ENCODE measurements around the gene WFIKKN1.
"Not testable (repeated sequence)": the region's sequence is repeated elsewhere in the genome, so short reads cannot be mapped to it uniquely, and the experiment has no call there.

WFIKKN1 gene

DNA sequence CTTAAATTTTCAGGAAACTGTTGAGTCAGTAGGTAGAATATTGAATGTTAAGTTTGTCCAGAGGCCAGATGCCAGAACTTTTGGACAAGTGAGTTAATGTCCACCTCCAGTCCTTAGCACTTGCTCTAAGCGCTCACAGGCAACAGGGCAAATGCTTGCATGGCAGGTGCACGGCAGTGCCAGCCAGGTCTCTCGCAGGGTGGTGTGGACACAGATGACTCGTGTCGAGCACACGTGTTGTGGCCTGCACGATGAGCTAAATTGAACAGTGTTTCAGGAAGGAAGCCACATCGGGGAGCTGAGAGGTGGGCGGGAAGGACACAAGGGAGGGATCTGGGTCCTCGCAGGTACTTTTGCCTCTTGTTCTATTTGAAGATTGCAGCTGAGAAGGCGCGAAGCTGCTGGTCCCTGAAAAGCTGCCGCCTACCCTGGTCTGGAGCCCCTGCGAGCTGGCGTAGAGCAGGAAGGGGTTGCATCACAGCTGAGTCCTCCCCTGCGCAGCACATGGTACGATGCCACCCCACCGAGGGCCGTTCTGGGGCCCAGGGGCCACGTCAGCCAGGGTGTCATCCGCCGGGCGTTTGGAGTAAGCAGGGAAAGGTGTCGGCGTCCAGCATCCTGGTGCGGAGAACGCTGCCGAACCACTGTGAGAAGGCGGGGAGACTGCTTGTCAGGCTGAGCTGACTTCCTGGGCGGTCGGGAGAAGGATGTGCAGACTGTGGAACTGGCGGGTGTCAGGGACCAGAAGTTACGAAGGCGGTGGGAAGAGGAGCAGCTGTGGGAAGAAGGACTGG lies 34.6 kb upstream of the WFIKKN1 start:
- no peak for DNase-seq

DNA sequence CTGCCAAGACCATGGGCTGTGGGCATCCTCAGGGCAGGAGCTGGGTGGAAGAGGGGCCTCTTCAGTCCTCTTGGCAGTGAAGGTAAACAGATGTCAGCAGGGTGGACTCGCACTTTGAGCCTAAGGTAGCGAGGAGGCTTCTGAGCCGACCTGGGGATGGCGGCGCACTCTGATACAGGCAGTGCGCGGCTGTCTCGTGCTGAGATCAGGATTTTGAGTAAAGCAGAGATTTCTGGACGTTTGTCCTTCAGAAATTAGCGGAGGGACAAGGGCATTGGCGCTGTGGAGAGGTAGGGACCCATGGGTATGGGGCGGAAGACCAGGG lies 34.1 kb upstream of the WFIKKN1 start:
- DNase-seq: no peak

DNA sequence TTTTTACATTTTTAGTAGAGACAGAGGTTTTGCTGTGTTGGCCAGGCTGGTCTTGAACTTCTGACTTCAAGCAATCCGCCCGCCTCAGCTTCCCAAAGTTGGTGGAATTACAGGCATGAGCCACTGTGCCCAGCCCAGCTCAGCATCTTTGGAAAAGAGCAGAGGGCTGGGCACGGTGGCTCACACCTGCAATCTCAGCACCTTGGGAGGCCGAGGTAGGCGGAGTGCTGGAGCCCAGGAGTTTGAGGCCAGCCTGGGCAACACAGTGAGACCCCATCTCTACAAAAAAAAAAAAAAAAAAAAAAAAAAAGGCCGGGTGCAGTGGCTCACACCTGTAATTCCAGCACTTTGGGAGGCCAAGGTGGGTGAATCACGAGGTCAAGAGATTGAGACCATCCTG lies 33.1 kb upstream of the WFIKKN1 start:
- not testable (repeated sequence) for DNase-seq

- no peak for DNase-seq
Measured at GRCh38 chr16:598823-599739, 31.7 kb upstream of the WFIKKN1 start.

- no peak for DNase-seq
Measured at GRCh38 chr16:600781-601180, 30.0 kb upstream of the WFIKKN1 start.

- DNase-seq: no peak
Measured at GRCh38 chr16:603933-604332, 26.9 kb upstream of the WFIKKN1 start.

DNA sequence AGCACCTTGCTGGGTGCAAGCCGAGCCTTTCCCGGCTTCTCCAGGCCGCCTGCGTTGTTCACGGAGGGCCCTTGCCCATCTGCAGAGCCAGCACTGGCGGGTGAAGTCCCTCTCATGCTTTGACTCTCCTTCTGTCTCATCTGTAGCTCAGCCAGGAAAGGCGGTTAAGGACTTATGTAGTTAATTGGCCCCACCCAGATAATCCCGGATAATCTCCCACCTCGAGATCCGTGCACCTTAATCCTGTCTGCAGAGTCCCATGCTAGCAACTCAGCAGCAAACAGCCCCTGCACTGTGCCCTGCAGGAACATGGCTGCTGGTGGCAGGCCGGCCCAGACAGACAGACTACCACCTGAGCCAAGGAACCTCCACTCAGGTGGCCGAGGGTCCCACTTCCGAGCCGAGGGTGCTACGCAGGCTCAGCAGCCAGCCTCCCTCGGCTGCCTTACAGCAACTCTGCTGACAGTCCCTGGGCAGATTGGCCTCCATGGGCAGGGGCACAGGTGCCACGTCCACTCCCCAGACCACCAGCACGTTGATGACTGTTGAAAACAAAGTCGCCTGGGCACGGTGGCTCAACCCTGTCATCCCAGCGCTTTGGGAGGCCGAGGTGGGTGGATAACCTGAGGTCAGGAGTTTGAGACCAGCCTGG lies 24.0 kb upstream of the WFIKKN1 start:
- no peak for DNase-seq

DNA sequence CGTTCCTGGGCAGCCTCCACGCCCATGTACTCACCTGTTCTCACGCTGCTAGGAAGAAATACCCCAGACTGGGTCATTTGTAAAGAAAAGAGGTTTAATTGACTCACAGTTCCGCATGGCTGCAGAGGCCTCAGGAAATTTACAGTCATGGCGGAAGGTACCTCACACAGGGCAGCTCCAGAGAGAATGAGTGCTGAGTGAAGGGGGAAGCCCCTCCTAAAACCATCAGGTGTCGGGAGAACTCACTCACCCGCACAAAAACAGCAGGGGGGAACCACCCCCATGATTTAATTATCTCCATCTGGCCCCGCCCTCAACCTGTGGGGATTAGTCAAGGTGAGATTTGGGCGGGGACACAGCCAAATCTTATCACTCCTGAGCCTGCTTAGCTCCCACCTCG lies 22.8 kb upstream of the WFIKKN1 start:
- no peak for DNase-seq

- DNase-seq: no peak
Measured at GRCh38 chr16:609316-609715, 21.5 kb upstream of the WFIKKN1 start.

- no peak for DNase-seq
Measured at GRCh38 chr16:609984-610383, 20.8 kb upstream of the WFIKKN1 start.

- no peak for DNase-seq
Measured at GRCh38 chr16:610513-611381, 20.0 kb upstream of the WFIKKN1 start.

GRCh38 chr16:615122-615521 lies 15.7 kb upstream of the WFIKKN1 start:
- DNase-seq: no peak

DNA sequence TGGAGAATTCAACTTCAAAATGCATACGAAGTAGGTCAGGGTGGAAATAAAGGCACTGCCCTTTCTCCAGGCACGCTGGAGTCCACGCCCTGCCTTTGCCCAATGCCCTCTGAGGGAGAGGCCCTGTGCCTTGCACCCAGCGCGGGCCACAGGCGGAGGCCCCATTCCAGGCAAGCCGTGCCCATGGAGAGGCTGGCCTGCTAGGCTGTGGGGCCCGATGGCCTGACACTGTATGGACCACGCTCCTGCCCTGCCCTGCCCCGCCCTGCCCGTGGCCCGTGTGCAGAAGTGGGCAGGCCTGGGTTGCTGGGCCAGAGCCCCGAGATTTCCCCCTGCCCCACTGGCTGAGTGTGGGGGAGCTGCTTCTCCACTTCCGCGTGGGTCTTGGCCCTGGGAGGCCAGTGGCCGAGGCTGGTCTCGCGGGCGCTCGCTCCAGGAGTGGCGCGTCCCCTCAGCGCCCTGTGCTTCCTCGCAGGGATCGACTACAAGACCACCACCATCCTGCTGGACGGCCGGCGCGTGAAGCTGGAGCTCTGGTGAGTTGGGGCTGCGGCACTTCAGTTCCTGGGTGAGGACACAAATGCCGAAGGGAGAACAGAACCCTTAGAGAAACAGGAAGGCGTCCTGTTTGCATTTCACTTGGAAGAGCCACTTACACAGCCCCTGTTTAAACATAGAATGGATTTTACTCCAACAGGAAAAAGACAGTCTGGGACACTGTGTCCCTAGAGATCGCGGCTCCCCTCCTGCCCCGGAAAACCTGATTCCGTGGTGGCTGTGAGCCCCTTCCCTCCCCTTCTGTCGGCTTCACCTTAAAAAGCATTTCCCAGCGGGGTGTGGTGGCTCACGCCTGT lies 13.8 kb upstream of the WFIKKN1 start:
- DNase-seq: no peak

DNA sequence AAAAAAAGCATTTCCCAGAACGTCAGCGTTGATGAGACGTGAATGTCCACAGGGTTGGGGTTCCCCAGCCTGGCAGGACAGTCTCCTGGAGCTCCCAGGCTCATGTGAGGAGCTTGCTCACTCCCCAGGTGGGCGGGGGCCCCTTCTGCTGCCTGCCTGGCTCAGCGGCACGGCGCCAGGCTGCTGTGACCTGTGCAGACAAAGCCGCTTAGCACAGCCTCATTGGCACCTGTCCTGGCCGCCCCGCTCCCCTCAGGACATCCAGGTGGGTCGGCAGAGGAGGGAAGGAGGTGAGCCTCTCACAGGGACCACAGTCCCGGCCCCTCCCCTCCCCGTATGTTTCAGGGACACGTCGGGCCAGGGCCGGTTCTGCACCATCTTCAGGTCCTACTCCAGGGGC lies 12.9 kb upstream of the WFIKKN1 start:
- no peak for DNase-seq

DNA sequence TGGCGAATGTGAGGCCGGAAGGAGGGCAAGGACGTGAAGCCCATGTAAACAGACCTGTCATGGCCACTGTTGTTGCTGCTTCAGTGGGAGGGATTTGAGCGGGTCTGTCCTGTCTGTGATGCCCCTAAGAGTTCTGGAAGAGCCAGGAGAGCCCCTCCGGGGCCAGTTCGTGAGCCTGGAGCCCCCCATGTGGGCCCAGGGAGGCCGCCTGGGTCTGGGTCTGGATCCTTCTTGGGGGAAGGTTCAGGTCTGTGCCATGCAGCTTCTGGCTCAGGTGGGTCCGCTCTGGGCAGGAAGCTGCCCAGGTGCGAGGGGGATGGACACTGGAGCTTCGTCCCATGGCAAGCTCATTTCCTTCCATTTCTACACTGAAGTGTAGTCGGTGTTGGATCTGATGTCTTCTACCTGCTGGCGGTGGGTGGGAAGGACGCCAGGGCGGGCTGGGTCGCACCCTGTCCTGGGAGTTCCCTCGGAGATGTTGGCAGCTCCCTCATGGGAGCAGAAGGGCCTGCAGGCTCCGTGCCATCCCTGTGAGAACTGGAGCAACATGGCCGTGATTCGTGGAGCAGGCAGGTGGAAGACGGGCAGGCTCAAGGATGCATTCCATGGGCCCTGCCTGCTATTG lies 11.2 kb upstream of the WFIKKN1 start:
- DNase-seq: no peak

GRCh38 chr16:620700-621525 lies 9.9 kb upstream of the WFIKKN1 start:
- DNase-seq: no peak

DNA sequence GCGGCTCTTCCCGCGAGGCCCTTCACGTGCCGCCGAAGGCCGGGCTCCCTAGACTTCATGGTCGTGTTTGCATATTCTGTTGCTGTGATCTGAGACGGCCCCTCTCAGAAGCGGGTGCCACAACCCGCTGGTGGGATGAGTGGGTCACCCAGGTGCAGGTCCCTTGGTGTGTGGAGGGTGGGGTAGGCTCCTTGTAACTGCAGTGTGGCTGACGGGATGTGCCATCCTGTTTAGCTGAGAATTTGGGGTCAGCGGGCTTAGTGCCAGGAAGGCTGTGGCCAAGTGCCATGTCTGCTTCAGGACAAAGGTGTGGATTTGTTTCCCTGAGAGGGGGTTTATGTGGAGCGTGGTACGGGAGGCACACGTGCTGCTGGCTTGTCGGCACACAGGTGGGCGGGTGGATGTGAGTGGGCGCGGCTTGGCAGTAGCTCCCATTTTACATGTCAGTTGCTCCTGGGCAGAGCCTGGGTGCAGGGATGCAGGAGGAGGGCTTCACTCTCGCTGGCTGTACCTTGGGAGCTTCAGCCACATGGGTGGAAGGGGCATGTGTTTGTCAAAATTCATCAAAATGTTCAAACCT lies 9.2 kb upstream of the WFIKKN1 start:
- DNase-seq: no peak

GRCh38 chr16:622920-623280 lies 7.9 kb upstream of the WFIKKN1 start:
- DNase-seq: no peak

DNA sequence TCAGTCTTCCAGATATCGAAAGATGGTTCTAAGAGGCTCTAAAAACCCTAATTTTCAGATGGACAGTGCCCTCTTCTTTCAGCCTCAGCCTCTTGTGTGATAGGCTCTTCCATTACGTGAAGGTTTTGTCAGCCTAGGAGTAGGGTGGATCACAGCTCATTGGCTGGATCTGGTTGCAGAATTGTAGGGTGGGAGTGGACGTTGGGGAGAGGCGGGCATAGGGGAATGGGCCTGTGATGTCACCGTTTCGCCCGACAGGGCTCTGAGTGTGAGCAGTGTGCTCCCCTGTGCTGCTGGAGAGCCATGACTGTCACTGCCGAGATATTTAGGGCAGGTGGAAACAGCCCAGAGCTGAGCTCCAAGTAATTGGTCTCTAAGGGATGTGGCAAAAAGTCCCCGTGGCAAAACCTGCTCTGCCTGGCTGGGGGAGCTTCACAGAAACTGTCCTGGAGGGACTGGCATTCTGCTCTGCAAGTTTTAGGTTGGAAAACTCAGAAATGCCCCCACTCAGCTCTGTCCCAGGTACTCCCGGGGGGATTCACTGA lies 6.2 kb upstream of the WFIKKN1 start:
- DNase-seq: no peak

Measured in NCI-H774 (cell line).